B cell (primary cell): ENCODE measurements around the gene ASGR2. TPM values are rescaled to one million over a fixed set of nuclear protein-coding genes. Genes with fewer than 3 reads are reported as not detected.

Source experiments
- ATAC-seq: fragments of 200-7000 bp; cut with Tn5 transposase; one replicate; pipeline ENCODE4 v1.10.0; 2021; ENCODE audit warnings: low read depth, mild to moderate bottlenecking, moderate number of reproducible peaks, moderate library complexity
- CTCF ChIA-PET: fragments of 350-600 bp; sonication (Branson Sonifier 250); formaldehyde crosslinking; loops from one replicate; lab custom pipeline; 2021; ENCODE audit warnings: antibody characterized with exemption, inconsistent platforms; lab: Charles Lee
- POLR2A ChIA-PET: fragments of 350-600 bp; sonication (Branson Sonifier 250); formaldehyde crosslinking; loops from one replicate; lab custom pipeline; 2021; ENCODE audit warnings: antibody characterized with exemption; lab: Charles Lee
- DNase-seq: peaks from one replicate; pipeline ENCODE4 v3.0.0; 2013
- H2AFZ ChIP-seq: 2 replicates; pipeline ENCODE4 v1.6.1; 2012; ENCODE audit warnings: mild to moderate bottlenecking, low read depth, low read length; ENCODE audit not compliant: insufficient read depth, poor library complexity, severe bottlenecking
- H3K27ac ChIP-seq, 2 donors: 1 replicate in 1 of 2; 2 replicates in 1 of 2; pipeline ENCODE4 v1.5.1; 2012 to 2013; ENCODE audit warnings: low read length in 2 of 2, mild to moderate bottlenecking in 2 of 2, moderate library complexity in 1 of 2
- H3K27me3 ChIP-seq, 4 experiments: fragments of 200-600 bp in 1 of 4; sonication (generic) in 1 of 4; replicated peaks in 1 of 4; 1 replicate in 2 of 4; 2 replicates in 2 of 4; pipeline versions ENCODE4 v1.6.1 to v1.7.0; 2013 to 2016; ENCODE audit warnings: low read length in 3 of 4, mild to moderate bottlenecking in 2 of 4, mixed read lengths in 1 of 4, moderate library complexity in 1 of 4; ENCODE audit not compliant: insufficient read depth in 4 of 4, control insufficient read depth in 3 of 4; ENCODE audit errors: control extremely low read depth in 1 of 4
- H3K36me3 ChIP-seq, 2 experiments: replicated peaks in 1 of 2; 1 replicate in 1 of 2; 2 replicates in 1 of 2; pipeline versions ENCODE4 v1.6.1 to v1.7.1; 2013; ENCODE audit warnings: low read length in 1 of 2; ENCODE audit not compliant: insufficient read depth in 2 of 2, control insufficient read depth in 1 of 2; ENCODE audit errors: control extremely low read depth in 1 of 2, extremely low read depth in 1 of 2
- H3K4me1 ChIP-seq, 2 donors: fragments of 200-600 bp in 1 of 2; sonication (generic) in 1 of 2; 1 replicate in 1 of 2; 2 replicates in 1 of 2; pipeline versions ENCODE4 v1.5.1 to v1.6.1; 2013 to 2017; ENCODE audit warnings: low read length in 2 of 2; ENCODE audit not compliant: control insufficient read depth in 2 of 2, insufficient read depth in 2 of 2
- H3K4me2 ChIP-seq: replicated peaks from 2 replicates; pipeline ENCODE3; 2012; ENCODE audit warnings: mild to moderate bottlenecking, low read depth, low read length; ENCODE audit not compliant: poor library complexity, severe bottlenecking
- H3K4me3 ChIP-seq, 5 experiments: fragments of 200-600 bp in 1 of 5; sonication (generic) in 1 of 5; 1 replicate in 3 of 5; 2 replicates in 2 of 5; pipeline versions ENCODE4 v1.5.1 to v1.7.0; 2011 to 2016; ENCODE audit warnings: low read length in 4 of 5, mild to moderate bottlenecking in 4 of 5, low read depth in 2 of 5, control low read depth in 1 of 5, moderate library complexity in 1 of 5; ENCODE audit not compliant: insufficient read depth in 1 of 5; ENCODE audit errors: control extremely low read depth in 1 of 5, extremely low read depth in 1 of 5
- H3K79me2 ChIP-seq: fragments of 200-600 bp; sonication (generic); one replicate; pipeline ENCODE4 v1.6.0; 2016; ENCODE audit warnings: low read length; ENCODE audit not compliant: control insufficient read depth, insufficient read depth
- H3K9ac ChIP-seq: fragments of 200-600 bp; sonication (generic); 2 replicates; pipeline ENCODE4 v1.6.1; 2017; ENCODE audit warnings: mild to moderate bottlenecking, low read length, moderate library complexity
- H3K9me3 ChIP-seq, 3 donors: one replicate each; pipeline versions ENCODE4 v1.6.1 to v1.7.1; 2013; ENCODE audit warnings: low read length in 2 of 3; ENCODE audit not compliant: control insufficient read depth in 2 of 3, insufficient read depth in 1 of 3; ENCODE audit errors: control extremely low read depth in 1 of 3
- H4K20me1 ChIP-seq: 2 replicates; pipeline ENCODE4 v1.6.0; 2012; ENCODE audit warnings: mild to moderate bottlenecking, low read length; ENCODE audit not compliant: insufficient read depth, control insufficient read depth, poor library complexity, severe bottlenecking
- H3K27ac Mint-ChIP-seq: one replicate; pipeline ENCODE4 v1.8.0; 2021; ENCODE audit warnings: mixed read lengths
- H3K27me3 Mint-ChIP-seq: one replicate; pipeline ENCODE4 v1.8.0; 2021; ENCODE audit warnings: mixed read lengths
- H3K4me1 Mint-ChIP-seq: one replicate; pipeline ENCODE4 v1.8.0; 2021; ENCODE audit warnings: mixed read lengths
- H3K4me3 Mint-ChIP-seq: one replicate; pipeline ENCODE4 v1.8.0; 2021; ENCODE audit warnings: mixed read lengths
- H3K9me3 Mint-ChIP-seq: one replicate; pipeline ENCODE4 v1.8.0; 2022; ENCODE audit warnings: mixed read lengths; ENCODE audit not compliant: insufficient read depth
- EZH2 ChIP-seq: IDR thresholded peaks from 2 replicates; pipeline ENCODE4 v1.6.1; 2012; ENCODE audit warnings: borderline replicate concordance, low read depth, mild to moderate bottlenecking, moderate library complexity, low read length; ENCODE audit not compliant: insufficient read depth, poor library complexity, severe bottlenecking
- WGBS: methylation state at CpG from one replicate; pipeline ENCODE4 v1.1.5; 2013; ENCODE audit warnings: missing lambda C conversion rate; ENCODE audit not compliant: insufficient coverage; 5-methylcytosine and 5-hydroxymethylcytosine counted together
- intact Hi-C: fragments of 100-400 bp; cut with micrococcal nuclease; formaldehyde crosslinking; loops from one replicate; pipeline ENCODE4 v1.10.0; 2022
- polyA plus RNA-seq: library from polyadenylated mRNA; depleted of rRNA; stranded (reverse); fragments of >200 nt; gene quantifications from 2 replicates; pipeline ENCODE4 v1.2.3, GENCODE V29; 2012
- total RNA-seq, 2 donors: library from RNA; stranded (reverse); fragments of 120-200 nt in 1 of 2; gene quantifications; 1 replicate in 1 of 2; 2 replicates in 1 of 2; pipeline versions ENCODE4 v1.2.3 to v1.2.4, GENCODE V29; 2013 to 2022
- TF ChIP-seq, protein P1 (sequence below): fragments of 200-600 bp; IDR thresholded peaks from one replicate; pipeline ENCODE4 v1.8.0; 2022; ENCODE audit warnings: antibody characterized with exemption, mild to moderate bottlenecking

The ASGR2 gene
- total and polyA plus RNA-seq, 2 donors (not counting 1 experiment from before 2014, with no cell fraction given), result 1.00 TPM; not detected in 1

DNA sequence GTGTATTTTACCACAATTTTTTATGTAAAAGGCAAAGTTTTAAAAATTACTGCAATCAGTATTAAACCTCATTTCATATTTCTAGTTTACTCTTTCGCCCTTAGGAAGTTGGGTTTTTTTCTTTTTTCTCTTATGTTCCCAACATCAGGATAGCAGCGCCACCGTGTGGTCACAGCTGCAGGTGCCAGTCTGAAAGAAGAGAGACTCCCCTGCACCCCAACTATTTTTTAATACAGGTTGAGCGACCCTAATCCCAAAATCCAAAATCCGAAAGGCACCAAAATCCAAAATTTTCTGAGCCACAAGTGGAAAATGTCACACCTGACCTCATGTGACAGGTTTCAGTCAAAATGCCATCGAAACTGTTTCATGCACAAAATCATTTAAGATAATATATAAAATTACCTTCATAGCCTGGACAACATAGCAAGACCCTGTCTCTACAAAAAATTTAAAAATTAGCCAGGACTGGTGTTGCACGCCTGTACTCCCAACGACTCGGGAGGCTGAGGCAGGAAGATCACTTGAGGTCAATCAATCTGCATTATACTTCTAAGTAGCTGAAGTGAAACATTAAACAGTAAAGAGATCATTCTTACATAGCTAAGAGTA is 21.8 kb upstream of the ASGR2 start:
- H3K9ac ChIP-seq, result no peak overlapping the region
- no peak overlapping the region for H3K4me3 ChIP-seq
- no peak for TF ChIP-seq EZH2
- TF ChIP-seq, protein P1, sequence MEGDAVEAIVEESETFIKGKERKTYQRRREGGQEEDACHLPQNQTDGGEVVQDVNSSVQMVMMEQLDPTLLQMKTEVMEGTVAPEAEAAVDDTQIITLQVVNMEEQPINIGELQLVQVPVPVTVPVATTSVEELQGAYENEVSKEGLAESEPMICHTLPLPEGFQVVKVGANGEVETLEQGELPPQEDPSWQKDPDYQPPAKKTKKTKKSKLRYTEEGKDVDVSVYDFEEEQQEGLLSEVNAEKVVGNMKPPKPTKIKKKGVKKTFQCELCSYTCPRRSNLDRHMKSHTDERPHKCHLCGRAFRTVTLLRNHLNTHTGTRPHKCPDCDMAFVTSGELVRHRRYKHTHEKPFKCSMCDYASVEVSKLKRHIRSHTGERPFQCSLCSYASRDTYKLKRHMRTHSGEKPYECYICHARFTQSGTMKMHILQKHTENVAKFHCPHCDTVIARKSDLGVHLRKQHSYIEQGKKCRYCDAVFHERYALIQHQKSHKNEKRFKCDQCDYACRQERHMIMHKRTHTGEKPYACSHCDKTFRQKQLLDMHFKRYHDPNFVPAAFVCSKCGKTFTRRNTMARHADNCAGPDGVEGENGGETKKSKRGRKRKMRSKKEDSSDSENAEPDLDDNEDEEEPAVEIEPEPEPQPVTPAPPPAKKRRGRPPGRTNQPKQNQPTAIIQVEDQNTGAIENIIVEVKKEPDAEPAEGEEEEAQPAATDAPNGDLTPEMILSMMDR, result peak; percentile 95
- Mint-ChIP-seq H3K27me3 (peaks cover 17% of the 10 kb centered on the region), H3K27ac (peak overlapping the region; percentile 47), H3K9me3 (no peaks in the 10 kb centered on the region), H3K4me1 (peaks cover 25% of the 10 kb centered on the region), H3K4me3 (no peak overlapping the region)
- CTCF ChIA-PET, result interaction anchor here (0.7 to 11.8 kb wide), 30 partner anchors 10 to 520 kb away, joined by 3 to 584 read pairs (median 4); partner anchors contain the start of genes BCL6B, SLC16A11 and SLC16A13
- peaks cover 0 to 12% (median 3%) of the 10 kb centered on the region in 4 experiments for H3K27me3 ChIP-seq
- H3K27ac ChIP-seq, result no peak overlapping the region
- no peaks in the 10 kb centered on the region for H3K79me2 ChIP-seq
- intact Hi-C loops, result loop anchor here (1.0 to 10.0 kb wide), 5 partner anchors 84 to 292 kb away; partner anchors contain the start of gene YBX2
- no peaks in the 10 kb centered on the region for H3K36me3 ChIP-seq
- DNase-seq (peak; percentile 86), ATAC-seq (no peak)
- no peaks in the 10 kb centered on the region for H4K20me1 ChIP-seq
- WGBS, result 25% methylated on average over 4 of the region's 9 CpGs
- no peak overlapping the region for H2AFZ ChIP-seq
- H3K4me2 ChIP-seq, result peak overlapping the region; percentile 36
- POLR2A ChIA-PET, result interaction anchor here (0.7 to 1.5 kb wide), 3 partner anchors 84 to 105 kb away, joined by 4 to 9 read pairs (median 4); no protein-coding TSS in a partner anchor
- H3K4me1 ChIP-seq, result peaks cover 22 to 28% of the 10 kb centered on the region in 2 donors
- H3K9me3 ChIP-seq, result no peaks in the 10 kb centered on the region

- peak overlapping the region; percentile 52 for H2AFZ ChIP-seq
- peak overlapping the region; percentile 94 to 98 for H3K27ac ChIP-seq
- TF ChIP-seq, protein P1, result no peak
- no peak for TF ChIP-seq EZH2
- no peak for DNase-seq
- H3K79me2 ChIP-seq, result no peaks in the 10 kb centered on the region
- intact Hi-C loops, result loop anchor here (5.0 to 10.0 kb wide), 4 partner anchors 37 to 289 kb away; partner anchors contain the start of genes ASGR1 and YBX2
- ChIA-PET CTCF (interaction anchor here (0.7 to 11.8 kb wide), 13 partner anchors 8 to 223 kb away, joined by 3 to 584 read pairs (median 6); partner anchors contain the start of gene SLC16A11), POLR2A (interaction anchor here (0.6 to 2.7 kb wide), 8 partner anchors 38 to 98 kb away, joined by 3 to 21 read pairs (median 8); partner anchors contain the start of genes SLC16A11 and SLC16A13)
- Mint-ChIP-seq H3K4me3 (peak overlapping the region; percentile 85), H3K27ac (peak overlapping the region; percentile 95), H3K27me3 (peaks cover 6% of the 10 kb centered on the region), H3K4me1 (peaks cover 38% of the 10 kb centered on the region), H3K9me3 (no peaks in the 10 kb centered on the region)
- H3K4me1 ChIP-seq, result peaks cover 41 to 49% of the 10 kb centered on the region in 2 donors
- no peaks in the 10 kb centered on the region for H3K9me3 ChIP-seq
- peak overlapping the region; percentile 50 for H3K9ac ChIP-seq
- peak overlapping the region; percentile 76 for H3K4me2 ChIP-seq
- no peak for ATAC-seq
- peaks cover 0 to 17% (median 3%) of the 10 kb centered on the region in 4 experiments for H3K27me3 ChIP-seq
- no peaks in the 10 kb centered on the region for H4K20me1 ChIP-seq
- no peaks in the 10 kb centered on the region for H3K36me3 ChIP-seq
- WGBS, result 90% methylated on average over 16 of the region's 20 CpGs
- H3K4me3 ChIP-seq, result peak overlapping the region in 3 of 5 experiments; percentile 27 to 48 (median 44)
Measured at GRCh38 chr17:7133916-7134315, 19.3 kb upstream of the ASGR2 start.
